Astrocyte (in vitro differentiated cells and primary cell): Measurements from ENCODE around the gene FAM163A. TPM values are rescaled to one million over a fixed set of nuclear protein-coding genes. Genes with fewer than 3 reads are reported as not detected.

Experiments used
- DNase-seq: peaks from one replicate; pipeline ENCODE4 v3.0.0-alpha.2; 2010; ENCODE audit warnings: low read depth
- FAIRE-seq: peaks from 2 replicates; lab custom pipeline; 2011; peaks lifted over from hg19 to GRCh38; lab: Jason Lieb, UNC
- H2AFZ ChIP-seq: 2 replicates; pipeline ENCODE4 v1.6.0; 2012; ENCODE audit warnings: low read depth, low read length, inconsistent platforms
- H3K27ac ChIP-seq: 2 replicates; pipeline ENCODE4 v1.5.1; 2011; ENCODE audit warnings: low read depth, low read length, inconsistent platforms
- H3K27me3 ChIP-seq: 2 replicates; pipeline ENCODE4 v1.6.0; 2011; ENCODE audit warnings: low read length, inconsistent platforms; ENCODE audit not compliant: insufficient read depth
- H3K36me3 ChIP-seq: 2 replicates; pipeline ENCODE4 v1.5.1; 2011; ENCODE audit warnings: low read length, inconsistent platforms; ENCODE audit not compliant: insufficient read depth
- H3K4me1 ChIP-seq: 2 replicates; pipeline ENCODE4 v1.5.1; 2011; ENCODE audit warnings: low read length, inconsistent platforms; ENCODE audit not compliant: insufficient read depth
- H3K4me2 ChIP-seq: 2 replicates; pipeline ENCODE4 v1.6.0; 2012; ENCODE audit warnings: low read length, inconsistent platforms
- H3K4me3 ChIP-seq: 2 replicates; pipeline ENCODE4 v1.5.1; 2011; ENCODE audit warnings: low read depth, mild to moderate bottlenecking, low read length, inconsistent platforms; ENCODE audit not compliant: insufficient read depth
- H3K79me2 ChIP-seq: 2 replicates; pipeline ENCODE4 v1.6.0; 2012; ENCODE audit warnings: mild to moderate bottlenecking, low read length, inconsistent platforms; ENCODE audit not compliant: insufficient read depth
- H3K9ac ChIP-seq: 2 replicates; pipeline ENCODE4 v1.6.0; 2012; ENCODE audit warnings: mild to moderate bottlenecking, low read length, inconsistent platforms
- H3K9me3 ChIP-seq: 2 replicates; pipeline ENCODE4 v1.5.1; 2012; ENCODE audit warnings: low read depth, mild to moderate bottlenecking, low read length, inconsistent platforms; ENCODE audit not compliant: insufficient read depth
- H4K20me1 ChIP-seq: 2 replicates; pipeline ENCODE4 v1.6.0; 2012; ENCODE audit warnings: low read length, inconsistent platforms; ENCODE audit not compliant: insufficient read depth
- H3K27ac Mint-ChIP-seq: one replicate; pipeline ENCODE4 v1.8.0; 2021; ENCODE audit warnings: mild to moderate bottlenecking, mixed read lengths; ENCODE audit not compliant: unreplicated experiment
- H3K27me3 Mint-ChIP-seq: one replicate; pipeline ENCODE4 v1.8.0; 2021; ENCODE audit warnings: low read depth, mixed read lengths; ENCODE audit not compliant: unreplicated experiment
- H3K36me3 Mint-ChIP-seq: one replicate; pipeline ENCODE4 v1.8.0; 2021; ENCODE audit warnings: low read depth, mixed read lengths; ENCODE audit not compliant: unreplicated experiment
- H3K4me1 Mint-ChIP-seq: one replicate; pipeline ENCODE4 v1.8.0; 2021; ENCODE audit warnings: low read depth, mixed read lengths; ENCODE audit not compliant: unreplicated experiment
- H3K4me3 Mint-ChIP-seq: one replicate; pipeline ENCODE4 v1.8.0; 2021; ENCODE audit warnings: mild to moderate bottlenecking, moderate library complexity, mixed read lengths; ENCODE audit not compliant: unreplicated experiment
- H3K9me3 Mint-ChIP-seq: one replicate; pipeline ENCODE4 v1.8.0; 2021; ENCODE audit warnings: mild to moderate bottlenecking, mixed read lengths; ENCODE audit not compliant: unreplicated experiment
- CTCF ChIP-seq: IDR thresholded peaks from 2 replicates; pipeline ENCODE4 v1.5.1; 2011; ENCODE audit warnings: low read depth, mild to moderate bottlenecking, inconsistent platforms, low read length, moderate library complexity; ENCODE audit not compliant: insufficient read depth
- EZH2 ChIP-seq: IDR thresholded peaks from 2 replicates; pipeline ENCODE4 v1.6.1; 2012; ENCODE audit warnings: mild to moderate bottlenecking, low read length, inconsistent platforms; ENCODE audit not compliant: insufficient read depth
- total RNA-seq: library from RNA; stranded (reverse); gene quantifications from 2 replicates; pipeline ENCODE4 v1.2.1, GENCODE V29; 2021

The FAM163A gene
- total RNA-seq, 1 donor from 2014 or later: not detected

GRCh38 chr1:179798213-179798863 lies 55.2 kb downstream of the FAM163A start:
- DNase-seq (no peak), FAIRE-seq (no peak)
- H3K9me3 ChIP-seq: no peaks in the 10 kb centered on the region
- Mint-ChIP-seq H3K9me3 (no peaks in the 10 kb centered on the region), H3K27ac (no peak overlapping the region), H3K36me3 (no peaks in the 10 kb centered on the region), H3K27me3 (peaks cover 45% of the 10 kb centered on the region), H3K4me3 (no peak overlapping the region), H3K4me1 (peaks cover 10% of the 10 kb centered on the region)
- TF ChIP-seq EZH2 (no peak), CTCF (no peak)
- H3K79me2 ChIP-seq: no peaks in the 10 kb centered on the region
- H2AFZ ChIP-seq: no peak overlapping the region
- no peaks in the 10 kb centered on the region for H3K4me1 ChIP-seq
- H3K9ac ChIP-seq: no peak overlapping the region
- H4K20me1 ChIP-seq: no peaks in the 10 kb centered on the region
- H3K4me2 ChIP-seq: no peak overlapping the region
- peaks cover 36% of the 10 kb centered on the region for H3K27me3 ChIP-seq
- no peaks in the 10 kb centered on the region for H3K36me3 ChIP-seq
- H3K4me3 ChIP-seq: no peak overlapping the region
- no peak overlapping the region for H3K27ac ChIP-seq

GRCh38 chr1:179798864-179799516 lies 55.9 kb downstream of the FAM163A start:
- Histone ChIP-seq H3K79me2 (no peaks in the 10 kb centered on the region), H3K4me3 (no peak overlapping the region), H3K4me2 (no peak overlapping the region), H2AFZ (no peak overlapping the region), H3K9me3 (no peaks in the 10 kb centered on the region), H3K36me3 (no peaks in the 10 kb centered on the region), H3K27ac (no peak overlapping the region), H3K4me1 (no peaks in the 10 kb centered on the region), H3K9ac (no peak overlapping the region), H4K20me1 (no peaks in the 10 kb centered on the region), H3K27me3 (peaks cover 34% of the 10 kb centered on the region)
- Mint-ChIP-seq H3K27me3 (peaks cover 38% of the 10 kb centered on the region), H3K36me3 (no peaks in the 10 kb centered on the region), H3K4me1 (peaks cover 10% of the 10 kb centered on the region), H3K4me3 (no peak overlapping the region), H3K9me3 (no peaks in the 10 kb centered on the region), H3K27ac (no peak overlapping the region)
- TF ChIP-seq EZH2 (no peak), CTCF (no peak)
- DNase-seq: no peak
- no peak for FAIRE-seq

GRCh38 chr1:179800481-179800880 lies 57.4 kb downstream of the FAM163A start:
- H3K9me3 ChIP-seq: no peaks in the 10 kb centered on the region
- H3K9ac ChIP-seq: no peak overlapping the region
- H3K36me3 ChIP-seq: no peaks in the 10 kb centered on the region
- no peak overlapping the region for H3K4me2 ChIP-seq
- H3K4me1 ChIP-seq: no peaks in the 10 kb centered on the region
- Mint-ChIP-seq H3K4me1 (peaks cover under 1% of the 10 kb centered on the region), H3K27me3 (peaks cover 44% of the 10 kb centered on the region), H3K9me3 (no peaks in the 10 kb centered on the region), H3K27ac (no peak overlapping the region), H3K36me3 (no peaks in the 10 kb centered on the region), H3K4me3 (no peak overlapping the region)
- no peaks in the 10 kb centered on the region for H3K79me2 ChIP-seq
- H4K20me1 ChIP-seq: no peaks in the 10 kb centered on the region
- H2AFZ ChIP-seq: no peak overlapping the region
- no peak overlapping the region for H3K27ac ChIP-seq
- DNase-seq (no peak), FAIRE-seq (no peak)
- peaks cover 40% of the 10 kb centered on the region for H3K27me3 ChIP-seq
- no peak overlapping the region for H3K4me3 ChIP-seq
- TF ChIP-seq CTCF (no peak), EZH2 (no peak)
